A673 (cell line): ENCODE data around the gene INTS1.

ENCODE experiments used
- EZH2 ChIP-seq: fragments of 200-600 bp; sonication (generic); IDR thresholded peaks from 2 replicates; pipeline ENCODE4 v1.6.1; 2017; ENCODE audit warnings: borderline replicate concordance, low read depth, mild to moderate bottlenecking, mixed read lengths, antibody characterized with exemption, low read length; ENCODE audit not compliant: poor library complexity, severe bottlenecking
- TF ChIP-seq, protein P1 (sequence below): fragments of 300-800, 200-600 bp; sonication (generic); conservative IDR thresholded peaks from 2 replicates; pipeline ENCODE4 v1.5.1; 2017; ENCODE audit warnings: low read depth, mild to moderate bottlenecking, antibody characterized with exemption, low read length, moderate library complexity, mixed read lengths

GRCh38 chr7:1494447-1494846, 9.7 kb downstream of the INTS1 start:
- TF ChIP-seq, protein P1, sequence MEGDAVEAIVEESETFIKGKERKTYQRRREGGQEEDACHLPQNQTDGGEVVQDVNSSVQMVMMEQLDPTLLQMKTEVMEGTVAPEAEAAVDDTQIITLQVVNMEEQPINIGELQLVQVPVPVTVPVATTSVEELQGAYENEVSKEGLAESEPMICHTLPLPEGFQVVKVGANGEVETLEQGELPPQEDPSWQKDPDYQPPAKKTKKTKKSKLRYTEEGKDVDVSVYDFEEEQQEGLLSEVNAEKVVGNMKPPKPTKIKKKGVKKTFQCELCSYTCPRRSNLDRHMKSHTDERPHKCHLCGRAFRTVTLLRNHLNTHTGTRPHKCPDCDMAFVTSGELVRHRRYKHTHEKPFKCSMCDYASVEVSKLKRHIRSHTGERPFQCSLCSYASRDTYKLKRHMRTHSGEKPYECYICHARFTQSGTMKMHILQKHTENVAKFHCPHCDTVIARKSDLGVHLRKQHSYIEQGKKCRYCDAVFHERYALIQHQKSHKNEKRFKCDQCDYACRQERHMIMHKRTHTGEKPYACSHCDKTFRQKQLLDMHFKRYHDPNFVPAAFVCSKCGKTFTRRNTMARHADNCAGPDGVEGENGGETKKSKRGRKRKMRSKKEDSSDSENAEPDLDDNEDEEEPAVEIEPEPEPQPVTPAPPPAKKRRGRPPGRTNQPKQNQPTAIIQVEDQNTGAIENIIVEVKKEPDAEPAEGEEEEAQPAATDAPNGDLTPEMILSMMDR, result no peak
- no peak for TF ChIP-seq EZH2
